HTR-8/SVneo (cell line): Measurements from ENCODE around the gene SPATA1.

Experiments used
- DNase-seq: peaks from one replicate; pipeline ENCODE4 v3.0.0; 2011; ENCODE audit warnings: low spot score, mixed read lengths; ENCODE audit not compliant: insufficient read length
- FAIRE-seq: peaks from 2 replicates; lab custom pipeline; 2011; peaks lifted over from hg19 to GRCh38; lab: Jason Lieb, UNC

SPATA1 gene

GRCh38 chr1:84506002-84506728 lies at the start of gene SPATA1, which contains the start of gene GNG5:
Gene SPATA1 (plus strand): TSS chr1:84506386. CDS start chr1:84516360, 9,974 bp downstream.
Gene GNG5 (minus strand): TSS chr1:84506581. CDS start chr1:84506091, 490 bp downstream.
- FAIRE-seq, result peak; percentile 77
- peak; percentile 93 for DNase-seq

- FAIRE-seq, result no peak
- DNase-seq, result no peak
These were observed 44.1 kb upstream of the SPATA1 start for GRCh38 chr1:84462118-84462517.

GRCh38 chr1:84467298-84467697 lies 38.9 kb upstream of the SPATA1 start:
- no peak for DNase-seq
- FAIRE-seq, result no peak

- FAIRE-seq (no peak), DNase-seq (no peak)
These were observed 30.0 kb upstream of the SPATA1 start for GRCh38 chr1:84476225-84476624.

GRCh38 chr1:84478876-84479868 lies 27.0 kb upstream of the SPATA1 start, which contains the start of gene RPF1:
Gene RPF1 (plus strand): TSS chr1:84479266. CDS start chr1:84479282, 16 bp downstream.
- FAIRE-seq, result no peak
- DNase-seq, result peak; percentile 66

- FAIRE-seq (no peak), DNase-seq (no peak)
These were observed 26.2 kb upstream of the SPATA1 start for GRCh38 chr1:84479998-84480397.

- no peak for DNase-seq
- FAIRE-seq, result no peak
These were observed 25.5 kb upstream of the SPATA1 start for GRCh38 chr1:84480650-84481049.

GRCh38 chr1:84481317-84481716 lies 24.9 kb upstream of the SPATA1 start:
- FAIRE-seq (no peak), DNase-seq (no peak)

- no peak for DNase-seq
These were observed 18.1 kb upstream of the SPATA1 start for GRCh38 chr1:84488107-84488506.

GRCh38 chr1:84489766-84490165 lies 16.4 kb upstream of the SPATA1 start:
- DNase-seq, result no peak
- FAIRE-seq, result no peak

More at GRCh38 chr1:84488107-84488506, 18.1 kb upstream of the SPATA1 start:
- no peak for FAIRE-seq

- no peak for DNase-seq
- no peak for FAIRE-seq
These were observed 13.5 kb upstream of the SPATA1 start for GRCh38 chr1:84492726-84493125.

- FAIRE-seq (no peak), DNase-seq (no peak)
These were observed 12.4 kb upstream of the SPATA1 start for GRCh38 chr1:84493747-84494146.

- DNase-seq (no peak), FAIRE-seq (no peak)
These were observed 9.7 kb upstream of the SPATA1 start for GRCh38 chr1:84496498-84496897.

GRCh38 chr1:84497631-84498275 lies 8.4 kb upstream of the SPATA1 start:
- DNase-seq, result no peak
- FAIRE-seq, result no peak

- FAIRE-seq (no peak), DNase-seq (no peak)
These were observed 3.3 kb upstream of the SPATA1 start for GRCh38 chr1:84502927-84503326.

GRCh38 chr1:84504580-84505492 lies 1.4 kb upstream of the SPATA1 start:
- FAIRE-seq (no peak), DNase-seq (peak; percentile 6)

GRCh38 chr1:84505493-84506001 lies 639 bp upstream of the SPATA1 start:
- DNase-seq (peak; percentile 11), FAIRE-seq (no peak)

GRCh38 chr1:84506729-84507453 lies 705 bp downstream of the SPATA1 start:
- FAIRE-seq (no peak), DNase-seq (peak; percentile 3)
